Dedifferentiated amniotic fluid mesenchymal stem cell (primary cell): ENCODE measurements around the gene NTN5.
A peak's percentile ranks its signal among the peaks of the same experiment; 100 is the strongest.

ENCODE experiments used
- DNase-seq: peaks from one replicate; pipeline ENCODE4 v3.0.0-alpha.2; 2016; ENCODE audit errors: extremely low spot score

Gene NTN5

GRCh38 chr19:48630296-48631063 is 42.3 kb downstream of the NTN5 start:
- DNase-seq = no peak

GRCh38 chr19:48629599-48630295 is 43.1 kb downstream of the NTN5 start:
- DNase-seq = no peak

- no peak for DNase-seq
Measured at GRCh38 chr19:48629297-48629598, 43.6 kb downstream of the NTN5 start.

- no peak for DNase-seq
Measured at GRCh38 chr19:48628486-48629296, 44.1 kb downstream of the NTN5 start.

- DNase-seq = no peak
Measured at GRCh38 chr19:48627865-48628314, 44.9 kb downstream of the NTN5 start.

- no peak for DNase-seq
Measured at GRCh38 chr19:48627201-48627864, 45.5 kb downstream of the NTN5 start.

- no peak for DNase-seq
Measured at GRCh38 chr19:48625891-48626327, 46.9 kb downstream of the NTN5 start.

GRCh38 chr19:48624791-48625723 is 47.8 kb downstream of the NTN5 start:
- no peak for DNase-seq

- peak; percentile 95 for DNase-seq
Measured at GRCh38 chr19:48624067-48624594, 48.7 kb downstream of the NTN5 start.

GRCh38 chr19:48623556-48624066 is 49.2 kb downstream of the NTN5 start:
- DNase-seq = no peak

- DNase-seq = no peak
Measured at GRCh38 chr19:48619692-48620585, 52.9 kb downstream of the NTN5 start.

GRCh38 chr19:48618916-48619691 is 53.7 kb downstream of the NTN5 start, which contains the start of the genes RPL18 and SPHK2:
TSS of gene RPL18 (minus strand) at chr19:48619178. CDS start at chr19:48619143, 35 bp downstream.
TSS of gene SPHK2 (plus strand) at chr19:48619506. CDS start at chr19:48620515, 1,009 bp downstream.
- peak; percentile 99 for DNase-seq

GRCh38 chr19:48618278-48618915 is 54.4 kb downstream of the NTN5 start:
- DNase-seq = no peak

GRCh38 chr19:48617146-48617937 is 55.5 kb downstream of the NTN5 start:
- DNase-seq = no peak

- DNase-seq = no peak
Measured at GRCh38 chr19:48616491-48617056, 56.2 kb downstream of the NTN5 start.

- no peak for DNase-seq
Measured at GRCh38 chr19:48616041-48616436, 56.8 kb downstream of the NTN5 start.
